K562 (cell line): ENCODE data around the gene TMEM214. TPM values are rescaled to one million over a fixed set of nuclear protein-coding genes. Genes with fewer than 3 reads are reported as not detected.

ENCODE experiments used
- AFF4 ChIP-seq: sonication (generic); formaldehyde crosslinking; IDR thresholded peaks from 2 replicates; pipeline ENCODE4 v1.8.0; 2023; ENCODE audit warnings: mild to moderate bottlenecking, missing genetic modification reagents
- ARNT ChIP-seq, 2 experiments: fragments of 450-650 bp; IDR thresholded peaks; 2 replicates each; pipeline ENCODE4 v1.6.1; 2016; ENCODE audit warnings: mild to moderate bottlenecking in 1 of 2
- CREM ChIP-seq: IDR thresholded peaks from 2 replicates; pipeline ENCODE4 v1.6.1; 2014; ENCODE audit warnings: antibody characterized with exemption, low read depth
- ELK1 ChIP-seq: sonication (generic); formaldehyde crosslinking; IDR thresholded peaks from 2 replicates; pipeline ENCODE4 v1.8.1; 2022; ENCODE audit warnings: missing genetic modification reagents
- NFATC3 ChIP-seq: fragments of 450-650 bp; IDR thresholded peaks from 2 replicates; pipeline ENCODE4 v1.6.1; 2017; ENCODE audit warnings: mild to moderate bottlenecking
- NR2F6 ChIP-seq: fragments of 450-650 bp; formaldehyde crosslinking; IDR thresholded peaks from 2 replicates; pipeline ENCODE4 v1.4.0; 2020; ENCODE audit warnings: mild to moderate bottlenecking
- SAFB2 ChIP-seq: fragments of 200-400 bp; formaldehyde crosslinking; IDR thresholded peaks from 2 replicates; pipeline ENCODE4 v1.6.1; 2018; ENCODE audit warnings: borderline replicate concordance, low read length, low read depth, moderate library complexity; ENCODE audit not compliant: severe bottlenecking
- TAF7 ChIP-seq: fragments of 450-650 bp; IDR thresholded peaks from 2 replicates; pipeline ENCODE4 v1.6.1; 2016; ENCODE audit warnings: missing genetic modification characterization, missing compliant biosample characterization
- ZNF3 ChIP-seq: fragments of 250-450 bp; sonication (Bioruptor Pico); IDR thresholded peaks from 2 replicates; pipeline ENCODE4 v1.5.0; 2021; ENCODE audit warnings: mild to moderate bottlenecking, moderate library complexity
- polyA plus RNA-seq, 8 experiments: library from polyadenylated mRNA; depleted of rRNA in 4 of 8; stranded (reverse) in 5 of 8; unstranded in 3 of 8; fragments of >200 nt; fragmentation: Nextera tagmentation in 2 of 8; fragmentation: Illumina TruSeq in 1 of 8; extraction: Ambion mirVana in 2 of 8; extraction: Trizol in 1 of 8; gene quantifications; 2 replicates each; pipeline versions ENCODE4 v1.2.1 to v1.2.3, GENCODE V29; 2011 to 2014; ENCODE audit warnings: inconsistent platforms in 1 of 8, missing spikeins in 1 of 8
- total RNA-seq, 7 experiments: library from RNA; depleted of rRNA in 6 of 7; stranded (reverse); fragments of >200 nt in 6 of 7; fragmentation: Illumina TruSeq in 2 of 7; extraction: Trizol in 2 of 7; gene quantifications; 2 replicates each; pipeline versions ENCODE4 v1.2.1 to v1.2.3, GENCODE V29; 2011 to 2021; ENCODE audit warnings: low replicate concordance in 1 of 7
- TF ChIP-seq, protein P1 (sequence below): sonication (generic); IDR thresholded peaks from 2 replicates; pipeline ENCODE4 v1.6.1; 2016
- TF ChIP-seq, protein P2 (sequence below): fragments of 450-650 bp; IDR thresholded peaks from 2 replicates; pipeline ENCODE4 v1.6.1; 2018; ENCODE audit not compliant: partially characterized antibody

Gene TMEM214
- total and polyA plus RNA-seq, 9 of the 15 experiments (the other 6 are each of a cell fraction or from before 2014, with no cell fraction given) = 11.4 to 81.4 (median 44.1) TPM

DNA sequence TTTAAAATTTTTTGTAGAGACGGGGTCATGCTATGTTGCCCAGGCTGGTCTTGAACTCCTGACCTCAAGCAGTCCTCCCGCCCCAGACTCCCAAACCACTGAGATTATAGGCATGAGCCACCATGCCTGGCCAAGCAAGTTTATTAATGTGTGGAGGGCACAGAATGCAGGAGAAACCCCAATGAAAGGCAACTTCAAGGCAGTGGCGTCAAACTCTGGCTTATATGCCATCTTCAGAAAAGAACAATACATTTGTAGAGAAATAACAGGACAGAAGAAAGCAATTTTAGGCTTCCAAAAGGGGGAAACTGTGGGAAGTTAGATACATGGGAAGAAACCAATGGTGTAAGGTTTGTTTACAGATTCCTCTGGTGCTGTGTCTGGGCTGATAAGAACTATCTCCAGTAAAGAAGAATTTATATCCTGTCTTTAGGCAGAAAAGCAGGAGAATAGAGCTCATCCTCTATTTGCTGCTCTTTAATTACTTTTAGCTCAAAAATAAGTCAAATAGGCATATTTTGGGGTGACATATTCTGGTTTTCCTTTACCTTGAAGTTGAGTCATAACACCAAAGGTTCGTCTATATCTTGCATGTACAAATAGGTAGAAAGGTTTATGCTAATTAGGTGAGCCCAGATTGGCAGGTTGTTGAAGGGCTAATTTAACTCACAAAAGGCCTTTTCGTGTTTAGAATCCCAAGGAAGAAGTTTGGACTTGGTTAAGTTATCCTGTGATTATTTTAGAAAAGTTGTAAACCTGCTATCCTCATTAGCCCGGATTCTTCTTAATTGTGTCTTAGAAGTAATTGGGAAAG, 26.0 kb upstream of the TMEM214 start (continued):
- TF ChIP-seq ELK1 (CRISPR knock-in tag) (no peak), SAFB2 (no peak), ZNF3 (CRISPR knock-in tag) (no peak), NR2F6 (CRISPR knock-in tag) (0 out of 2 replicates have a peak, but pooled peaks have one; percentile 29), AFF4 (CRISPR knock-in tag) (0 out of 2 replicates have a peak, but pooled peaks have one; percentile 59), CREM (no peak), TAF7 (tag) (no peak), ARNT (IDR thresholded peaks at IDR 0.05) (0 out of 4 replicates have a peak, but pooled peaks of 1 of the 2 experiments have one; percentile 48), NFATC3 (no peak)
- TF ChIP-seq, protein P1, sequence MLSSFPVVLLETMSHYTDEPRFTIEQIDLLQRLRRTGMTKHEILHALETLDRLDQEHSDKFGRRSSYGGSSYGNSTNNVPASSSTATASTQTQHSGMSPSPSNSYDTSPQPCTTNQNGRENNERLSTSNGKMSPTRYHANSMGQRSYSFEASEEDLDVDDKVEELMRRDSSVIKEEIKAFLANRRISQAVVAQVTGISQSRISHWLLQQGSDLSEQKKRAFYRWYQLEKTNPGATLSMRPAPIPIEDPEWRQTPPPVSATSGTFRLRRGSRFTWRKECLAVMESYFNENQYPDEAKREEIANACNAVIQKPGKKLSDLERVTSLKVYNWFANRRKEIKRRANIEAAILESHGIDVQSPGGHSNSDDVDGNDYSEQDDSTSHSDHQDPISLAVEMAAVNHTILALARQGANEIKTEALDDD = no peak
- TF ChIP-seq, protein P2, sequence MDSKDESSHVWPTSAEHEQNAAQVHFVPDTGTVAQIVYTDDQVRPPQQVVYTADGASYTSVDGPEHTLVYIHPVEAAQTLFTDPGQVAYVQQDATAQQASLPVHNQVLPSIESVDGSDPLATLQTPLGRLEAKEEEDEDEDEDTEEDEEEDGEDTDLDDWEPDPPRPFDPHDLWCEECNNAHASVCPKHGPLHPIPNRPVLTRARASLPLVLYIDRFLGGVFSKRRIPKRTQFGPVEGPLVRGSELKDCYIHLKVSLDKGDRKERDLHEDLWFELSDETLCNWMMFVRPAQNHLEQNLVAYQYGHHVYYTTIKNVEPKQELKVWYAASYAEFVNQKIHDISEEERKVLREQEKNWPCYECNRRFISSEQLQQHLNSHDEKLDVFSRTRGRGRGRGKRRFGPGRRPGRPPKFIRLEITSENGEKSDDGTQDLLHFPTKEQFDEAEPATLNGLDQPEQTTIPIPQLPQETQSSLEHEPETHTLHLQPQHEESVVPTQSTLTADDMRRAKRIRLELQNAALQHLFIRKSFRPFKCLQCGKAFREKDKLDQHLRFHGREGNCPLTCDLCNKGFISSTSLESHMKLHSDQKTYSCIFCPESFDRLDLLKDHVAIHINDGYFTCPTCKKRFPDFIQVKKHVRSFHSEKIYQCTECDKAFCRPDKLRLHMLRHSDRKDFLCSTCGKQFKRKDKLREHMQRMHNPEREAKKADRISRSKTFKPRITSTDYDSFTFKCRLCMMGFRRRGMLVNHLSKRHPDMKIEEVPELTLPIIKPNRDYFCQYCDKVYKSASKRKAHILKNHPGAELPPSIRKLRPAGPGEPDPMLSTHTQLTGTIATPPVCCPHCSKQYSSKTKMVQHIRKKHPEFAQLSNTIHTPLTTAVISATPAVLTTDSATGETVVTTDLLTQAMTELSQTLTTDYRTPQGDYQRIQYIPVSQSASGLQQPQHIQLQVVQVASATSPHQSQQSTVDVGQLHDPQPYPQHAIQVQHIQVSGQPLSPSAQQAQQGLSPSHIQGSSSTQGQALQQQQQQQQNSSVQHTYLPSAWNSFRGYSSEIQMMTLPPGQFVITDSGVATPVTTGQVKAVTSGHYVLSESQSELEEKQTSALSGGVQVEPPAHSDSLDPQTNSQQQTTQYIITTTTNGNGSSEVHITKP = peak; percentile 82
